Effector CD8-positive, alpha-beta T cell (primary cell): ENCODE measurements around the gene PUS1.

Experiments used
- DNase-seq: peaks from one replicate; lab custom pipeline; 2025; lab: John Stamatoyannopoulos, UW

The PUS1 gene

DNA sequence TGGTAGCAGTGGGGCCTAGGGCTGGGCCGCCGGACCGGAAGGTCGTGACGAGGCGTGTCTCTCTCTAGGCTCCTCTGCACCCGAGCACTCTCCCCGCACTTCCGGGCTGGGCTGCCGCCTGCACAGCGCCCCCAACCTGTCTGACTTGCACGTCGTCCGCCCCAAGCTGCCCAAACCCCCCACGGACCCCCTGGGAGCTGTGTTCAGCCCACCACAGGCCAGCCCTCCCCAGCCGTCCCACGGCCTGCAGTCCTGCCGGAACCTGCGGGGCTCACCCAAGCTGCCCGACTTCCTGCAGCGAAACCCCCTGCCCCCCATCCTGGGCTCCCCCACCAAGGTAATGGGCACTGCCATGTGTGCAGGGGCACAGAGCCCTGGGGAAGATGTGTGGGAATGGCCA is 13.3 kb upstream of the PUS1 start:
- DNase-seq, result no peak

DNA sequence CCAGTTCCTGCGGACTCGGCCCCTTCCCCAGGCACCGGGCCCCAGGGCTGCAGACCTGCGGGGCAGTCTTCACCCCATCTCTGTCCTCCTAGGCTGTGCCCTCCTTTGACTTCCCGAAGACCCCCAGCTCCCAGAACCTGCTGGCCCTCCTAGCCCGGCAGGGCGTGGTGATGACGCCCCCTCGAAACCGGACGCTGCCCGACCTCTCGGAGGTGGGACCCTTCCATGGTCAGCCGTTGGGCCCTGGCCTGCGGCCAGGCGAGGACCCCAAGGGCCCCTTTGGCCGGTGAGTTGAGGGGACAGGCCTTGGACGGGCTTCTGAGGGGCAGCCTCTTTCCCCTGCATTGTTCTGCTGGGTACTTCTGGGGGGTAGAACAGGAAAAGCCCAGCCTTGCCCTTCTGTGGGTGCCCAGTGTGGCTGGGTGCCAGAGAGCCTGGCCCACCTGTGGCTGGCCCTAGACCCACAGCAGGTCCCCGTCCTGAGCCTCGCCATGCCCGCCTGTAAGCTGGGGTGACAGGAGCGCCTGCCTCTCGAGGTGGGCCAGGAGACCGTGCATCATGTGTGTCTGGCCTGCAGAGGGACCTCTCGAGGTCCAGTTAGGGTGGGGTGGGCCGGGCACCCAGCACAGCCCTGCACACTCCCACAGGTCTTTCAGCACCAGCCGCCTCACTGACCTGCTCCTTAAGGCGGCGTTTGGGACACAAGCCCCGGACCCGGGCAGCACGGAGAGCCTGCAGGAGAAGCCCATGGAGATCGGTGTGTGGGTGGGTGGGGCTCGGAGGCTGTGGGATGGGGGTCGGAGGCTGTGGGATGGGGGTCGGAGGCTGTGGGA is 12.6 kb upstream of the PUS1 start:
- DNase-seq, result no peak

DNA sequence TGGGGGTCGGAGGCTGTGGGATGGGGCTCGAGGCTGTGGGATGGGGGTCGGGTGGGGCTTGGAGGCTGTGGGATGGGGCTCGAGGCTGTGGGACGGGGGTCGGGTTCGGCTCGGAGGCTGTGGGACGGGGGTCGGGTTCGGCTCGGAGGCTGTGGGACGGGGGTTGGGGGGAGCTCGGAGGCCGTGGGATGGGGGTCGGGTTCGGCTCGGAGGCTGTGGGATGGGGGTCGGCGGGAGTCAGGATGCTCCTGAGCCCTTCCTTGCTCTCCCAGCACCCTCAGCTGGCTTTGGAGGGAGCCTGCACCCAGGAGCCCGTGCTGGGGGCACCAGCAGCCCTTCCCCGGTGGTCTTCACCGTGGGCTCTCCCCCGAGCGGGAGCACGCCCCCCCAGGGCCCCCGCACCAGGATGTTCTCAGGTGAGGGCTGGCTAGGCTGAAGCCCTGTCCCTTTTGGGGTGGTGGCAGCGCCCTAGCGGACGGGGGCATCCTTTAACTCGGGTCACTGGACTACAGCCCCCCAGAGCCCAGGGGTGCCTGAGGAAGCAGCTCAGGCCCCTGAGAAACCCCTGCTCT is 11.9 kb upstream of the PUS1 start:
- DNase-seq, result no peak

DNA sequence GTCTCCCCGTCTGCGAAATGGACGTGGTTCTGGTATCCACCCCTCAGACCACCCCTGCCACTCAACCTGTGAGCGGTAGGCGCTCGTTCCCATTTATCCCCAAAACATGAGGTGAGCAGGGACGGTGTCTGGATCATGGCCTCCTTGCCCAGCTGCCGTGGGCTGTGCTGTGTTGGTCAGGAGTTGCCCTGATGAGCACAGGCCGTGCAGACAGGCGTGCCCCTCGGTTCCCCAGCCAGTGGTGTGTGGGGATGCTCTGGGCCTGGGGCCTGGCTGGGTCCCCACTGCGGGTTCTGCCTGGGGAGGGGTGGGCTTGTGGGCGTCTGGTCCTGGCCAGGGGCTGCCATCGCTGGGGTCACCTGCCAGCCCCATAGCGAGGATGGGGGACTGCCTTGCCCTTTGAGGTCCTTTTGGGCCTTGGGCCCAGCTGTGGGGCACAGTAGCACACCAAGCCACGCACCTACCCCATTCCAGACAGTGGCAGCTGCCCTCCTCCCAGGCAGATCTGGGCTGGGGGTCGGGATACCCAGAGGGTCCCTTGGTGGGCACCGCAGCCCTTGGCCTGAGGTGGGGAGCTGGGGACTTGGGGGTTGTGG is 11.3 kb upstream of the PUS1 start:
- no peak for DNase-seq

DNA sequence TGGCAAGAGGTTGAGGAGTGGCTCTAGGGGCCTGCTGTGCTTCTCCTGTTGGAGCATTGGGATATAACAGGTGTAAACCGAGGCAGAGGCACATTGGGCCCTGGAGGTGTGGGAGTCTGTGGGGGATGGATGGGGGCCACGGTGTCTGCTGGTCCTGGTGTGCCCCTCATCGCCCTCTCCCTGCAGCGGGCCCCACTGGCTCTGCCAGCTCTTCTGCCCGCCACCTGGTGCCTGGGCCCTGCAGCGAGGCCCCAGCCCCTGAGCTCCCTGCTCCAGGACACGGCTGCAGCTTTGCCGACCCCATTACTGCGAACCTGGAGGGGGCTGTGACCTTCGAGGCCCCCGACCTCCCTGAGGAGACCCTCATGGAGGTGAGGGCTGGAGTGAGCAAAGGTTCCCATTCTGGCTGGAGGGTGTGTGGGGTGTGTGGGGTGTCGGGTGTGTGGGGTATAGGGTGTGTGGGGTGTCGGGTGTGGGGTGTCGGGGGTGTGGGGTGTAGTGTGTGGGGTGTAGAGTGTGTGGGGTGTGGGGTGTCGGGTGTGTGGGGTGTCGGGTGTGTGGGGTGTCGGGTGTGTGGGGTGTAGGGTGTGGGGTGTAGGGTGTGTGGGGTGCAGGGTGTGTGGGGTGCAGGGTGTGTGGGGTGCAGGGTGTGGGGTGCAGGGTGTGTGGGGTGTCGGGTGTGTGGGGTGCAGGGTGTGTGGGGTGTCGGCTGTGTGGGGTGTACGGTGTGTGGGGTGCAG is 10.6 kb upstream of the PUS1 start:
- DNase-seq, result no peak

DNA sequence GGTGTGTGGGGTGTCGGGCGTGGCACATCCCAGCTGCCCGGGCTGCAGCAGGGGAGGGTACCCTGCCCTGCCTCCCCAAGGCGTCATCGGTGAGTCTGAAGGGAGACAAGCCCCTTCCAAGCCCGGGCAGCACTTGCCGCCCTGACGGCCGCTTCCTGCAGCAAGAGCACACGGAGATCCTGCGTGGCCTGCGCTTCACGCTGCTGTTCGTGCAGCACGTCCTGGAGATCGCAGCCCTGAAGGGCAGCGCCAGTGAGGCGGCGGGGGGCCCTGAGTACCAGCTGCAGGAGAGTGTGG is 10.1 kb upstream of the PUS1 start:
- no peak for DNase-seq

DNA sequence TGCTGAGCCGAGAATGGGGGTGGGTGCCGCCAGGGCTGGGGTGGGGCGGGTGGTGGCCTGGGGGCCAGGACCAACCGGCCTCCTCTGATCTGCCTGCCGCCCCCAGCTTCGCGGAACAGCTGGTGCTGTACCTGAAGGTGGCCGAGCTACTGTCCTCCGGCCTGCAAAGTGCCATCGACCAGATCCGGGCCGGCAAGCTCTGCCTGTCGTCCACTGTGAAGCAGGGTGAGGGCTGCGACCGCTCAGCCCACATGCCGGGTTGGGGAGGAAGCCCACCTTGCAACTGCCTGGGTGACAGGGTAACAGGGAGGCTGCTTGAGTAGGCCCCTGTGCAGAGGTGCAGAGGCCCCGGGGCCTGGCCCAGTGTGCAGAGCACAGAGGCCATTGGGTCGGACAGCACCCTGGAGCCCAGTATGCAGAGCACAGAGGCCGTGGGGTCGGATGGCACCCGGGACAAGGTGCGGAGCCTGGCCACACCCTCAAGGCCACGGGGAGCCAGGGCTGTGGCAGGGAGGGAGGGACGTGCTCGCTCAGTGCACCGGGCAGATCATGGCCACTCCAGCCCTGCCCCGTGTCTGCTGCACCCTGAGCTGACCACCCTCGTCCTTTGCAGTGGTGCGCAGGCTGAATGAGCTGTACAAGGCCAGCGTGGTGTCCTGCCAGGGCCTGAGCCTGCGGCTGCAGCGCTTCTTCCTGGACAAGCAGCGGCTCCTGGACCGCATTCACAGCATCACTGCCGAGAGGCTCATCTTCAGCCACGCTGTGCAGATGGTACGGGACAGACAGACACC is 9.5 kb upstream of the PUS1 start:
- no peak for DNase-seq

DNA sequence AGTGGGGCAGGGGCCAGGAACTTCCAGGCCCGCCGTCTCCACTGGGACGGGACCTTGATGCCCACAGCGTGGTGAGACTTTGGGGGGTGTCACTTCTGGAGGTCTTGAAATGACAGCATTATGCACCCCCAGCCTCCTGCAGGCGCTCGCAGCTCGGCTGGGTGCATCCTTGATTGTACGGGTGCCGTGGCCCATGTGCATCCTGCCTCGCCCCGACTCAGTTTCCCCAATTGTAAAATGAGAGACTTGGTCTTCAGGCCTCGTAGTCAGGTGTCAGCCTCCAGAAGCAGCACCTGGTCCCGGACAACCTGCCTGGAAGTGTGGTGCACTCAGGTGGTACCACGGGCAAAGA is 8.9 kb upstream of the PUS1 start:
- no peak for DNase-seq

DNA sequence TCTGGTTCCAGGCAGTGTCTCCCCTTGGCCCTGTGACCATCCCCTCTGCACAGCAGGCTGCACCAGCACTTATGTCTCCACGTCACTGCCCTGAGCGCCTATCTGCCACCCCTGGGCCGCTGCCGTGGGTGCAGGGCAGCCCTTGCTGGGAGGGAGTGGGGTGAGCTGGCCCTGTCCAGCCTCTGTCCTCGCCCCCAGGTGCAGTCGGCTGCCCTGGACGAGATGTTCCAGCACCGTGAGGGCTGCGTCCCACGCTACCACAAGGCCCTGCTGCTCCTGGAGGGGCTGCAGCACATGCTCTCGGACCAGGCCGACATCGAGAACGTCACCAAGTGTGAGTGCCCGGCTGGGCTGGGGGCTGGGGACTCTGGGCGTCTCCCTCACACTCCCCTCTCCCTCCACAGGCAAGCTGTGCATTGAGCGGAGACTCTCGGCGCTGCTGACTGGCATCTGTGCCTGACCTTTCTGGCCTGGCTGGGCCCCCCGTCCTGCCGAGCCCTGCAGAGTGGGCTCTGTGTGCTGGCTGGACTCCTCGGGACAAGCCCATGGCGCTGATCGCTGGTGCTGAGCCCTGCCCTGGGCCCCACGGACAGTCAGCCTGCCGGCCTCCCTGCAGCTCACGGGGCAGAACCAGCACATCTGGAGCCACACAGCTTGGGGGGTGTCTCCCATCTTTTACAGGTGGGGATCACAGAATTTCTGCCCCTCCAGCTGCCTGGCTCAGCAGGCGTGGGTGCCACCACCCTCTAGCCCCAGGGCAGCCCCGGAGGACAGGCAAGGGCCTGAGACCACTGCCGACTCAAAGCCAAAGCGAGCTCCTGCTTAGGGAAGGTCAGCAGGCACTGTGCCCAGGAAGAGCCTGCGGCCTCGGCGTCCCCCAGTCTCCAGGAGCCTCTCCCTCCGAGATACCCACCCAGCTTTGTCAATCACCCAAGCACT is 7.9 kb upstream of the PUS1 start:
- no peak for DNase-seq

DNA sequence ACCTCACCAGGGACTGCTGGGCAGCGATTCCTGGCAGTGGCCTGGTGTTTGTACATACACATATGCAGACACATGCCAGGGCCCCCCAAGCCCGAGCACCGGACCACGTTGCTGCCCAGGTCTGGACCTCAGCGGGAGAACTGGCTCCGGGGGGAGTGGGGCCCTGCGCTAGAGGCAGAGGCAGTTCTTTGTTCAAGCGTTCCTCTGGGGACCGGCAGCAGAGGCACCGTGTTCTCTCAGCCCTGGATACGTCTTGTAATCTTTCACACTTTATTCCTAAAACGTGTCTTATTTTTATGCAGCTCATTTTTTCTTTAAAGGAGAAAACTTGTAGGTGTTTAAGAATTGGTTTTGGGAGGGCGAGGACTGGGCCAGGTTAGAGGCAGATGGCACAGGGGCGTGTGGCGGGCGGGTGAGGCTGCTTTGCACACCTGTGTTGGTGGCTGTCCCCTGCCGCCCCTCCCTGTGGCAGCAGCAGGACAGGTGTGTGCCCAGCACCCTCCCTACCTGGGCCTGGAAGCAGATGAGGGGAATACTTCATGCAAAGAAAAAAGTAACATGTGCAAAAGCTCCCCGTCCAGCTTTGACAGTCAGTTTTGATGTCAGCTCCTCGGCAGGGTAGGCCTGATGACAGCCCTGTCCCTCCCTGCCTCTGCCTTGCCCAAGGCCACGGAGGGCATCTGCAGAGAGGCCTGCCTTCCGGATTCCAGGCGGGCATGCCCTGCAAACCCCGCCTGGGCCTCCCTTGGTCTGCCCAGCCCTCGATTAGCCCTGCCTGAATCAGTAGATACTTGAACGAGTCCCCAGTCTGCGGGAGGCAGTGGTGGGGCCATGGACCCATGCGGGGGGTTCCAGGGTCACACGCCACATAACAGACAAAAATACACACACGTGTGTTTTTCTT is 7.0 kb upstream of the PUS1 start:
- no peak for DNase-seq

DNA sequence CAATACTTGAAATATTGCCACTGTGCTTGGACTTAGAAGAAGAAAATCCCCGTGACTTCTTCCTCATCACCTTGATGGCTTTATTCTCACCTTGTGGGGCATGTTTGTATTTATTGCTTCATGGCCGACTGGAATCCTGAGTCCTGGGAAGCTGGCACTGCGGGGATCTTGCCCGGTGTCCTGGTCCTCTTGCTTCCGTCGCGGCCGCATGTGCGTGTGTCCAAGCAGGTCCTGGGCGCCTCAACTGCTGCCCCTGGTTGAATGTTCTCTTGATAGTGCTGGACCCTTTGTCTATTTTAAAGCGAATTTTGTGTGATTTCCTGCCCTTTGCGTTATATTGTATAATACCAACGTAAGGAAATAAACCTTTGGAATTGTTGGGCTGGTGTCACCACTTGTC is 6.3 kb upstream of the PUS1 start:
- no peak for DNase-seq

DNA sequence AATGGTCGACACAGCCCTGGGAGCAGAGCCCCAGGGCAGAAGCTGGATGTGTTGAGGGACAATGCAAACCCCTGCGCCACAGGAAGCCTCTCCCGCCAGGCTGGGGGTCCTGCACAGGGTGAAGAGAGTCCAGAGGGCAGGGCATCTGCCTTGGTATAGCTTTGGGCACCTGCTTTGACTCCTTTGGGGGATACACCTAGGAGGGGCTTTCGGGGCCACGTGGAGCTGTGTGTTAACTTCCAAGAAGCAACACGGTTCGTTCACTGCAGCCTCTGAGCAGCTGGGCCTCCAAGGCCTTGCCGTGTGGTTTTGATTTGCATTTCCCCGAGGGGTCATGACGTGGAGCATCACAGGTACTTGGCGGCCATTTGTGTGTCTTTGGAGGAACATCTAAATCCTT is 5.8 kb upstream of the PUS1 start:
- DNase-seq, result no peak

DNA sequence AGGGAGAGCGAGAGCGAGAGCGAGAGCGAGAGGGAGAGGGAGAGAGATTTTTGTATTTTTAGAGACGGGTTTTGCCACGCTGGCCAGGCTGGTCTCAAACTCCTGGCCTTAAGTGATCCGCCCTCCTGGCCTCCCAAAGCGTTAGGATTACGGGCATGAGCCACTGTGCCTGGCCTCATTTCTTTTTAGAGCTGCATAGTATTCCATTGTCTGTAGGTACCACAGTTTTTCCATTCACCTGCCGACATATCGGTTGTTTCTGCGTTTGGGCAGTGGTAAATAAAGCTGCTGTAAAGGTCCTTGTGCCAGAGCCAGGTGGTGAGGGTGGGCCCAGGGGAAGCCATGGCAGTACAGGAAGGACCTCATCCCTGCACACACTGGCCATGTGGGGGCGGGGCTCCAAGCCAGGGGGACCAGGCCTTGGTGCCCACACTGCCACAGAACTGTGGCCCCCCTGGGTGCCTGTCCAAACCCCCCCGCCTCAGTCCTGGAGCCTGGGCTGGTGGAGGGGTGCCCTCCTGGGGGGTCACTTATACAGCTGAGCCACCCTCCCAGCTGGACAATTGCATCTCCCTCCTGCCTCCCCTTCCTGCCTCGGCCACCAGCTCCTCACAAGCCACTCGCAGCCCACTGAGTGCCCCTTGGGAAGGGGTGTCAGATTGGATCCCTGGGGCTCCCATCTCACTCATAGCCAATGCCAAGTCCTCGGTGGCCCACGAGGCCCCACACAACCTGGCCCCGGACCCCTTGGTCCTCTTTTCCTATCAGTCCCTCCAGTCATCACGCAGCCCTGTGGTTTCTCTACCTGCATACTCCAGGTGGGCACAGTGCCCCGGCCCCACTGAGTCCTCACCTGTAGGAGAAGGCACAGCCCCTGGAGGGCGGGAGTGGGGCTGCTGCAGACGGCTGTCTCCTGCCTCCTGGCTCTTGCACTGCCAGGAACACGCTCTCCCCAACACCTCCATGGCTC is 1.7 kb upstream of the PUS1 start:
- DNase-seq, result no peak

DNA sequence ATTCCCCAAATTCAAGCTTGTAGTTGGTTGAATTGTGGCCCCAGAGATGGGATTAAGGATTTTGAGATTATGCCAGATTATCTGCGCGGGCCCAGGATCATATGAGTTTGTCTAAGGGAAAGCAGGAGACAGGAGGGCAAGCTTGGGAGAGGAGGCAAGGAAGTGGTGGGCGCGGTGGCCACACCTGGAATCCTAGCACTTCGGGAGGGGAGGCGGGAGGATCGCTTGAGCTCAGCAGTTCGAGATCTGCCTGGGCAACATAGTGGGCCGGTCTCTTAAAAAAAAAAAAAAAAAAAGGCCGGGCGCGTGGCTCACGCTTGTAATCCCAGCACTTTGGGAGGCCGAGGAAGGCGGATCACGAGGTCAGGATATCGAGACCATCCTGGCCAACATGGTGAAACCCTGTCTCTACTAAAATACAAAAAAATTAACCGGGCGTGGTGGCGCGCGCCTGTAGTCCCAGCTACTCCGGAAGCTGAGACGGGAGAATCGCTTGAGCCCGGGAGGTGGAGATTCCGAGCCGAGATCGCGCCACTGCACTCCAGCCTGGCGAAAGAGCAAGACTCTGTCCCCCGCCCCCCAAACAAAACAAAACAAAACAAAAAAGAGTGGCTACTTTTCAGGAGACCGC is 881 bp upstream of the PUS1 start:
- DNase-seq, result no peak

DNA sequence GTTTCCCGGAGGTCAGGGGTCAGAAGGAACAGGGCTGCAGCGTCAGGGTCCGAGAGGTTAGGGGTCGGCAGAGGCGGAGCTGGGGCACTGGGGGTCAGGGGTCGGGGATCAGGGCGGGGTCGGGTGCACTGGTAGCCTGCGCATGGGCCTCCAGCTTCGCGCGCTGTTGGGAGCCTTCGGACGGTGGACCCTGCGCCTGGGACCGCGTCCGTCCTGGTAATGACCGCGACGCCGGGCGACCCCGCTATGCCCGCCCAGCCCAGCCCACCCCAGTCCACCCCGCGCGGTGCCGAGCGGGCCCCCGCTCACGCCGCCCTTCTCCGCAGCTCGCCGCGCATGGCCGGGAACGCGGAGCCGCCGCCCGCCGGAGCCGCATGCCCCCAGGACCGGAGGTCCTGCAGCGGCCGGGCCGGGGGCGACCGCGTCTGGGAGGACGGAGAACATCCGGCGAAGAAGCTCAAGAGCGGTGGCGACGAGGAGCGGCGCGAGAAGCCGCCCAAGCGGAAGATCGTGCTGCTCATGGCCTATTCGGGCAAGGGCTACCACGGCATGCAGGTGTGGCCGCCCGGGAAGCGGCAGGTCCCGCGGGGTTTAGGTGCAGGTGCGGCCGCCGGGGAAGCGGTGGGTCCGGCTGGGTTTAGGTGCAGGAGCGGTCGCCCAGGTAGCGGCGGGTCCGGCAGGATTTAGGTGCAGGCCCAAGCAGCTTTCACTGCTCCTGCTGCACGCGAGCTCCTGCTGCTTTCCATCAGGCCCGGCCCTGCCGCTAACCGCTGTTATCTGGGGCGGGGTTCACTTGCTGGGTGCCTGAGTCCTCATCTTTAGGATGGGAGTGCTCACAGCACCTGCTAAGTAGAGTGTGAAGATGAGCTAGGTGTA is 743 bp downstream of the PUS1 start:
- DNase-seq, result no peak

DNA sequence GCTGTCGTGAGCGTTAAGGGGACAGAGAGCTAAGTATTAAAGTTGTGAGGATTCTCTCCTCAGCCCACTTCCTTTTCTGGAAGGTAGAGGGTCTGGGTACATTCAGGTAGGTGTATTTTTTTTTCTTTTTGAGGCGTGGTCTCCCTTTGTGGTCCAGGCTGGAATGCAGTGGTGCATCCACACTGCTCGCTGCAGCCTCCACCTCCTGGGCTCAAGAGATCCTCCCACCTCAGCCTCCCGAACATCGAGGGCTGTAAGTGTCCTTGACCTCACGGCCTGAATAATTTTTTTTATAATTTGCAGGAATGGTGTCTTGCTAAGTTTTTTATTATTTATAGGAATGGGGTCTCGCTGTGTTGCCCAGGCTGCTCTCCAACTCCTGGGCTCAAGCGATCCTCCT is 1.4 kb downstream of the PUS1 start:
- DNase-seq, result no peak

DNA sequence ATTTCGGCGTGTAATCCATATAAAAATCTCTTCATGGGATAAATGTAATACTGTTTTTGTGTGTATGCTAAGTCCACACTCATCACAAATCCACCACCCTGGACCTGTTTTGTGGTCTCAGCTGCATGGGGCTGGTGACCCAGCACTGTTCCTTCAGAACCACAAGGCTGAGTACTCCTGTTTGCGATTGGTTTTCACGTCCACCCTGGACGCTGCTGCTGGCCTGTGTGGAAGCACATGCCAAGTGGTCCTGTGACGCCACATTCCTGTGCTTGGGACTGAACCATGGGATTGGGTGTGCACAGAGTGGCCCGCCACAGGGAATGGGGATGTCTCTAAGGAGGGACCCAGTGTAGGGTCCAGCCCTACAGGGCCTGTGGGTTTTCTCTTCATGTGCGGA is 4.3 kb downstream of the PUS1 start:
- DNase-seq, result no peak
